HepG2 (cell line): Measurements from ENCODE around the gene EFEMP2. TPM values are rescaled to one million over a fixed set of nuclear protein-coding genes. Genes with fewer than 3 reads are reported as not detected.

Experiments
- ARID2 ChIP-seq: sonication (generic); formaldehyde crosslinking; IDR thresholded peaks from 2 replicates; pipeline ENCODE4 v1.8.1; 2022; ENCODE audit warnings: mild to moderate bottlenecking, missing genetic modification reagents, borderline replicate concordance
- CEBPZ ChIP-seq: IDR thresholded peaks from 2 replicates; pipeline ENCODE4 v1.6.1; 2012; ENCODE audit warnings: low read length, improper control_type of control experiment
- CSRNP2 ChIP-seq: sonication (generic); formaldehyde crosslinking; conservative IDR thresholded peaks from 2 replicates; pipeline ENCODE4 v1.8.0; 2022; ENCODE audit warnings: low read depth, missing genetic modification reagents
- MED13 ChIP-seq: sonication (generic); formaldehyde crosslinking; IDR thresholded peaks from 2 replicates; pipeline ENCODE4 v1.5.0; 2020; ENCODE audit warnings: missing genetic modification reagents
- MLX ChIP-seq: IDR thresholded peaks from 2 replicates; pipeline ENCODE4 v1.6.1; 2016
- RFX5 ChIP-seq: IDR thresholded peaks from 2 replicates; pipeline ENCODE4 v1.6.1; 2011; ENCODE audit warnings: low read depth, low read length, improper control_type of control experiment
- SP5 ChIP-seq: IDR thresholded peaks from 2 replicates; pipeline ENCODE4 v1.6.1; 2016; ENCODE audit warnings: low read depth, borderline replicate concordance
- TARDBP ChIP-seq: sonication (generic); formaldehyde crosslinking; IDR thresholded peaks from 2 replicates; pipeline ENCODE4 v1.8.0; 2022; ENCODE audit warnings: mild to moderate bottlenecking, missing genetic modification reagents
- ZNF512 ChIP-seq: sonication (generic); formaldehyde crosslinking; IDR thresholded peaks from 2 replicates; pipeline ENCODE4 v1.4.0; 2020; ENCODE audit warnings: mild to moderate bottlenecking, missing genetic modification reagents
- ZNF691 ChIP-seq: sonication (generic); formaldehyde crosslinking; IDR thresholded peaks from 2 replicates; pipeline ENCODE4 v1.4.0; 2020; ENCODE audit warnings: missing genetic modification reagents, low read depth, mild to moderate bottlenecking, borderline replicate concordance
- ZNF710 ChIP-seq: sonication (generic); formaldehyde crosslinking; IDR thresholded peaks from 2 replicates; pipeline ENCODE4 v1.5.0; 2020; ENCODE audit warnings: mild to moderate bottlenecking, missing genetic modification reagents, borderline replicate concordance
- ZNF720 ChIP-seq: sonication (generic); formaldehyde crosslinking; IDR thresholded peaks from 2 replicates; pipeline ENCODE4 v1.4.0; 2020; ENCODE audit warnings: missing genetic modification reagents
- ZXDC ChIP-seq: sonication (generic); formaldehyde crosslinking; IDR thresholded peaks from 2 replicates; pipeline ENCODE4 v1.5.0; 2020; ENCODE audit warnings: mild to moderate bottlenecking, missing genetic modification reagents
- polyA plus RNA-seq, 8 experiments: library from polyadenylated mRNA; depleted of rRNA in 3 of 8; stranded (reverse) in 7 of 8; unstranded in 1 of 8; fragments of >200 nt; fragmentation: Illumina TruSeq in 4 of 8; extraction: Trizol in 4 of 8; gene quantifications; 2 replicates each; pipeline versions ENCODE4 v1.2.1 to v1.2.3, GENCODE V29; 2011 to 2016; ENCODE audit warnings: low read depth in 4 of 8, missing spikeins in 1 of 8, mixed read lengths in 1 of 8; ENCODE audit not compliant: insufficient read depth in 1 of 8
- total RNA-seq, 5 experiments: library from RNA; depleted of rRNA; stranded (reverse); fragments of >200 nt; fragmentation: Illumina TruSeq; extraction: Trizol; gene quantifications; 2 replicates each; pipeline ENCODE4 v1.2.3, GENCODE V29; 2016; ENCODE audit warnings: low read depth in 1 of 5

The EFEMP2 gene
- total and polyA plus RNA-seq, 2 of the 13 experiments (the other 11 are each of a cell fraction or from before 2014, with no cell fraction given): 7.4 to 29.7 TPM

- TF ChIP-seq CEBPZ (no peak), ZNF720 (no peak), ZNF512 (CRISPR knock-in tag) (no peak), MLX (CRISPR knock-in tag) (peak; percentile 74; the same call in 1 of the 2 replicates), CSRNP2 (CRISPR knock-in tag) (no peak), MED13 (CRISPR knock-in tag) (no peak; the same call in 1 of the 2 replicates), RFX5 (no peak), SP5 (CRISPR knock-in tag) (peak; percentile 85), ZXDC (CRISPR knock-in tag) (no peak), TARDBP (CRISPR knock-in tag) (peak; percentile 62; the same call in 1 of the 2 replicates), ARID2 (CRISPR knock-in tag) (no peak), ZNF691 (no peak), ZNF710 (CRISPR knock-in tag) (peak; percentile 56; the same call in 1 of the 2 replicates)
Measured at GRCh38 chr11:65873318-65874156, 937 bp upstream of the EFEMP2 start (continued).
